Epithelial cell of prostate (primary cell): Measurements from ENCODE around the gene CLCN7.

Experiments
- DNase-seq: peaks from one replicate; pipeline ENCODE4 v3.0.0-alpha.2; 2011; ENCODE audit warnings: low read depth, low spot score
- H3K27ac ChIP-seq: fragments of 450-650 bp; 2 replicates; pipeline ENCODE4 v1.5.1; 2017; ENCODE audit warnings: mild to moderate bottlenecking

The CLCN7 gene, protein sequence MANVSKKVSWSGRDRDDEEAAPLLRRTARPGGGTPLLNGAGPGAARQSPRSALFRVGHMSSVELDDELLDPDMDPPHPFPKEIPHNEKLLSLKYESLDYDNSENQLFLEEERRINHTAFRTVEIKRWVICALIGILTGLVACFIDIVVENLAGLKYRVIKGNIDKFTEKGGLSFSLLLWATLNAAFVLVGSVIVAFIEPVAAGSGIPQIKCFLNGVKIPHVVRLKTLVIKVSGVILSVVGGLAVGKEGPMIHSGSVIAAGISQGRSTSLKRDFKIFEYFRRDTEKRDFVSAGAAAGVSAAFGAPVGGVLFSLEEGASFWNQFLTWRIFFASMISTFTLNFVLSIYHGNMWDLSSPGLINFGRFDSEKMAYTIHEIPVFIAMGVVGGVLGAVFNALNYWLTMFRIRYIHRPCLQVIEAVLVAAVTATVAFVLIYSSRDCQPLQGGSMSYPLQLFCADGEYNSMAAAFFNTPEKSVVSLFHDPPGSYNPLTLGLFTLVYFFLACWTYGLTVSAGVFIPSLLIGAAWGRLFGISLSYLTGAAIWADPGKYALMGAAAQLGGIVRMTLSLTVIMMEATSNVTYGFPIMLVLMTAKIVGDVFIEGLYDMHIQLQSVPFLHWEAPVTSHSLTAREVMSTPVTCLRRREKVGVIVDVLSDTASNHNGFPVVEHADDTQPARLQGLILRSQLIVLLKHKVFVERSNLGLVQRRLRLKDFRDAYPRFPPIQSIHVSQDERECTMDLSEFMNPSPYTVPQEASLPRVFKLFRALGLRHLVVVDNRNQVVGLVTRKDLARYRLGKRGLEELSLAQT

DNA sequence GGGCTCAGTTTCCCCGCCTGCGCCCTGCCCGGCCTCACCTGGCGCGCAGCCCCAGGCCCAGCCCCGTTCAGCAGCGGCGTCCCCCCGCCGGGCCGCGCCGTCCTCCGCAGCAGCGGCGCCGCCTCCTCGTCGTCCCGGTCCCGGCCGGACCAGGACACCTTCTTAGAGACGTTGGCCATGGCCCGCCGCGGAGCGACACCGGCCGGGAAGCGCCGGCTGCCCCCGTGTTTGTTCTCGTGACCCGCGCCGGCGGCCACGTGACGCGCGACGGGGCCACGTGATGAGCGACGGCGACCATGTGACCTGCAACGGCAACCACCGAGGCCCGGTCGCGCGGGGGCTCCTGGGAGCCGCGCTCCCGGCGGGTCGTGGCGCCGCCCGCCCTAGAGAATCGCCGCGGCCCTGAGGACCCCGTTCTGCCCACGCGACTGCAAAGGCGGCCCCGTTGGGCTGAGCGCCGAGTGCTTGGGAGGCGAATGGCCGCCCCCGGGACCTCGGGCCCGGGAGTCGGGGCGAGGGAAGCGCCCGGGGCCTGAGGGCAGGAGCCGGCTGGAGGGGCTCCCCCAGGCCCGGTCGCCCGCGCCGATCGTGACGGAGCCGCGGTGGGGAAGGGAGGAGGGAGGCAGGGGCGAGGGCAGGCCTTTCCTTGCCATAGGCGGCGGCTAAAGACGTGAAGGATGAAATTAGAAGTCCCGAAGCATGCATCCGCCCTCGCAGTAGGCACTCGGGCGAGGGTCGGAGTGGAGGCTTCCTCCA is at the start of gene CLCN7:
Gene CLCN7, minus strand, starts transcription at position 233 of the 756 bp plus-strand sequence. Its CDS starts 54 bp downstream, at position 179.
- peak; percentile 31 for DNase-seq

DNA sequence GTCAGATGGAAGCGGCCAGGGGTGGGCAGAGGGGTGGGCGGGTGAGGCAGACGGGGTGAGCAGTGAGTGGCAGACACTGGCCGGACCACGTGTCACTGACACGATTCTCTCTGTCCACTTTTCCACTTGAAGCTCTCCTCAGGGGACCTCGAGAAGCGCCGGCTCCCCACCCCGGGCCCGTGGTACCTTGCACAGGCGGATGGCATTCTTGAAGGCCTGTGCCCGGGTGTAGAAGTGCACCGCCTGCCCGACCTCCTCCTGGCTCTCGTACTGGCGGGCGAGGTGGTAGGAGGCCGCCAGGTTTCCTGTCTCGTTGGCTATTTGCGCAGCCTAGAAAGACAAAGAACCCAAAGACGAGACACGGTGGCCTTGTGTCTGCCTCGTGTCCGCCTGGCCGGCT is 49.5 kb upstream of the CLCN7 start:
- DNase-seq, result no peak
- H3K27ac ChIP-seq, result no peak overlapping the region

More for the DNA sequence above, at the start of gene CLCN7:
- peak within 1 kb of the TSS; percentile 52 for H3K27ac ChIP-seq

DNA sequence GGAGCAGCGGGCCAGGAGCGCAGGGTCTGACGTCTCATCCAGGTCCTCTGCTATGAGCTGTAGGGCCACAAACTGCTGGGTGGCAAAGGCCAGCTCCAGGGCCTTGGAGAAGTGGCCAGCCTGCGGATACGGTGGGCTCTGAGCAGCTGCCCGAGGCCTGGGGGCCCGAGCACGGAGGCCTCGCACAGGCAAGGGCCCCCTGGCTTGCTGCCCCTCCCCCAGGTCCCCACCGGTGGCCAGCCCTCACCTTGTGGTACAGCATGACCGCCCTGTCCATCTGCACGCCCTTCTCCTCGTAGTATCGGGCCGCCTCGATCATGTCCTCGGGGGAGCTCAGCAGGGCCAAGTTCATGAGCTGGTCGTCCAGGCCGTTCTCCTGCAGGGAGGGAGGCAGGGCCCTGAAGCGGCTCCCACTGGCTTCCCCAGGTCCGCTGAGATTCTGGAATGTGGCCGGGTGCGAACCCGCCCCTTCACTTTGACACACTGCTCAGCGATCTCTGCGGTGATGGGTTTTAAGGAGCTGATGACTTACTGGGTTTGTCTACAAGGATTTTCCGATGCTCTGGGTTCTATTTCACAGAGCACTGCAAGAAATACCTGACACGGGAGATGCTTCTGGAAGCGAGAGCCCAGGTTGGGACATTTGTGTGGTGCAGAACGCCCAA is 48.9 kb upstream of the CLCN7 start:
- no peak for DNase-seq
- no peak overlapping the region for H3K27ac ChIP-seq

DNA sequence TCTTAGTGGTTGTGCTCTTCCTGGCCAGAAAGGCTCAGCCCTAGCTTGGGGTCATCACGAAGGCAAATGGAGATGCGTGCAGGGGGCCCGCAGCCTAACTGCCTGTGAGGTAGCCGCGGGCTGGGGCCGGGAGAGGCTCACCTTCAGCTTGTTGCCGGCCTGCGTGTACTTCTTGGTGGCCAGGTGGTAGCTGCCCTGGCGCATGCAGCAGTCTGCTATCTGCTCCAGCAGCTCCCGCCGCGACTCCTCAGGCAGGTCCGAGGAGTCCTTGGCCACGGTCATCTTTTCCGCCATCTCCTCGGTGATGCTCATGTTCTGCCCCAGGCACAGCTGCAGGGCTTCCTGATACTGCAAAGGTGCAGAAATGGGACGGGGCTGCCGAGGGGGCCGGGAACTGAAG is 45.6 kb upstream of the CLCN7 start:
- H3K27ac ChIP-seq, result no peak overlapping the region
- DNase-seq, result no peak

DNA sequence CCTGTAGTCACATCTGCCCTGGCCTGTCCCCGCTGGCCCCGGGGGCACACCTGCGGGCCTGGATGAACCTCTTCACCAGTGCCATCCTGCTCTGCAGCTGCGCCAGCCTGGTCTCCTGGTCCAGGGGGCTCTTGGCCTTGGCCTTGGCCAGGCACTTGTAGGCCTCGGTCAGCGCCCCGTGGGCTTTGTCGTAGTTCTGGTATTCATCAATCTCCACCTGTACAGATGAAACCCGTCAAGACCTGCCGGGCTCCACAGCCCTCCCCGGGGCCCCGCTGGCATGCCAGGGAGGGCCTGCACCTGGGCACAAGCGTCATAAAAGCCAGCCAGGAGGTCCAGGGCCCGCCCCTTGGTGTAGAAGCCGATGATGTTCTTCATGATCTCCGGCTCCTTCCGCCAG is 45.0 kb upstream of the CLCN7 start:
- no peak overlapping the region for H3K27ac ChIP-seq
- DNase-seq, result no peak

DNA sequence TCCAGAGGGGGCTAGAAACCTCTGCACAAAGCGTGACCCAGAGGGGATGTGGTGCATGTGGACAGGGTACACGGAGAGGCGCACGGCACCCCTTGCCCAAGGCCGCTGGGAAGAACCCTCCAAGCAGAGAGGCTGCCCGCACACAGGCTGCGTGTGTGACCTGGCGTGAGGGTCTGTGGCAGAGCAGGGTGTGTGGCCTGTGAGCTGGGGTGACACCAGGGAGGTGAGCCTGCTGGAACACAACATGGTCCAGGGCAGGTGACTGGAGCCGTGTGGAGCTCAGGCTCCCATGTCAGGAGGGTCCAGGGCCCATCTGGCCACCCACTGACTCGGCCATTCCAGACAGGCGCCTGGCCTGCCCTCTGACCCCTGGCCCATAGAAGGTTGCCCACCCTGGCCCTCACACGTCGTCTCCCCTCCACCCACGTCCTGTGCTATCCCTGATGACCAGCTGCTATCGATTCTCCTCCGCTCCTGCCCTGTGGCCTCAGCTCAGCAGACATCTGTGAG is 43.9 kb upstream of the CLCN7 start:
- H3K27ac ChIP-seq, result no peak overlapping the region
- DNase-seq, result no peak

DNA sequence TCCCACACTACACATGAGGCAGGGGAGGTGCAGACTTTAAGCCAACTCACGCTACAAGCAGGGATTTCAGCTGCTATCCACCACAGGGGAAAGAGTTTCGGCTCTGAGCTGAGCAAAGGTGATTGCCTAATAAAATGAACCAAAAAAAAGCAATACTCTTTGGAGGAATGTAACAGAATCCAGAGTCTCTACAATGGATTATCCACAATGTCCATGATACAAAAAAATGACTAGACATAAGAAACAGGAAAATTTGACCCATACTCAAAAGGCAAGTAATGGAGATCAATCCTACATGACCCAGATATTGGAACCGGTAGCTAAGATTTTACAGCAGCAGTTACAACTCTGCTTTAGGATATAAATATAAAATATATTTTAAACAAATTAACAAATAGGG is 39.7 kb upstream of the CLCN7 start:
- DNase-seq, result no peak
- H3K27ac ChIP-seq, result no peak overlapping the region

DNA sequence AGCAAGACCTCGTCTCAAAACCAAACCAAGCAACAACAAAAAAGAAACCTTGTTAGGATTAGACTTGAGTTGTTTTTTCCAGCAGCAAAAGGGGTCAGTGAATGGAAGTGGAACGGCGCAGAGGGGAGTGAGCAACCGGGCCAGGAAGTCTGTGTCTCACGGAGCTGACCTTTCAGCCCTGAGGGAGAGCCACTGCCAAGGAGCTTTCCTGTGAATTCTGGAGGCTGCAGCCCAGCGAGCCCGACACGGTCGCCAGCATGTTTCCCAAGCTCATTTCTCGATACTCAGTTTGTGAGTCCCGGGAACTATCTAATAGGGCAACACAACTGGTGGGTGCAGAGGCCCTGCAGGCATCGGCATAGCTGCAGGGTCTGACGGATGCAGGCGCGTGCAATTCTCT is 37.9 kb upstream of the CLCN7 start:
- H3K27ac ChIP-seq, result no peak overlapping the region

DNA sequence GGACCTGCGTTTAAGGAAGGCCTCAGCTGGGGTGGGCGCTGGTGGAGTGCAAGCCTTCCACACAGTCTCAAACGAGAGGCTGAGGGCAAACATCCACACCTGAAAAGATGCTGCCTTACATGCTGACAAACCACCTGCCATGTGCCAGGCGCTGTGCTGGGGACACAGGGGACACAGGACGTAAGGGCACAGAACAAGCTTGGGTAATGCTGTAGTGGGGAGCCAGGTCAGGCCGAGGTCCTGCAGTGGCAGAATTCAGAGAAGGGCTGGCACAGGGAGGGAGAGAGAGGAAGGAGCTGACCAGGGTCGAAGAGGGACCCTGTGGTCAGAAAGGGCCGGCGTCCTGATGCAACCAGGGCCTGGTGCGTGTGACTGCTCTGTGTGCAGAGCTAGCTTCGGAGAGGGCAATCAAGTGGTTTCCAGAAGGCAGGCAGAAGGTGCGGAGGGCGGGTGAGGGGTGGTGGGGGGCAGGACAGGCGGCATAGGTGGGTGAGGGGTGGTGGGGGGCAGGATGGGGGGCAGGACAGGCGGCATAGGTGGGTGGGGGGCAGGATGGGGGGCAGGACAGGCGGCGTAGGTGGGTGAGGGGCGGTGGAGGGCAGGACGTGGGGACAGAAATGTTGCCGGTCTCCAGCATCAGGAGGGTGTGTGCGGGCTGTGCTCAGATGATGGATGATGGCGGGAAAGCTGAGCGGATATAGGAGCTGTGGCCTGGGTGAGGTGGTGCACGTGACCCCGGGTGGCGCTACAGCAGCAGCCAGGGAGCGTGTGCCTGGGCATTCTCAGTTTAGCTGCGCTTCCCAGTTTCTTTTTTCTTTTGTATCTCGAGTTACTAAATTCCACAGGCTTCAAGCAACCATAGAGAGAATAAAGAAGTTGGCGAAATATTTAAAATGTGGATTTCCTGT is 37.1 kb upstream of the CLCN7 start:
- no peak overlapping the region for H3K27ac ChIP-seq
- DNase-seq, result no peak

More for the DNA sequence above, 37.9 kb upstream of the CLCN7 start:
- DNase-seq, result no peak

DNA sequence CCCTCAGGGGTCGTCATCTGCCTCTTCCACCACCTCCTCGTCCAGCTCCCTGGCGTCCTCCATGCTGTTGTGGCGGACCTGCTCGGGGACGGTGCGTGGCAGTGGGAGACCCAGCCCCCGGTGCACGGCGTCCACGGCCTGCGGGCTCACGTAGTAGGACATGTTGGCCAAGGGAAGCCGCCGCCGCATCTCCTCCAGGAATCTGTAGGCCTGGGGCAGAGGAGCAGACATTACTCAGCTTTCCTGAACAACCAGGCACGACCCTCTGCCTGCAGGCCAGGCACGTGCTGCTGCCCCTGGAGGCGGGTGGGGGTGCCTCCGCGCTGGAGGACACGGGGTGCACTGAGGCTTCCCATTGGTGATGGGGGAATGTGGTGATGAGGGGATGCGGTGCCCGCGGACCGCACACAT is 36.1 kb upstream of the CLCN7 start:
- no peak for DNase-seq
- H3K27ac ChIP-seq, result no peak overlapping the region

DNA sequence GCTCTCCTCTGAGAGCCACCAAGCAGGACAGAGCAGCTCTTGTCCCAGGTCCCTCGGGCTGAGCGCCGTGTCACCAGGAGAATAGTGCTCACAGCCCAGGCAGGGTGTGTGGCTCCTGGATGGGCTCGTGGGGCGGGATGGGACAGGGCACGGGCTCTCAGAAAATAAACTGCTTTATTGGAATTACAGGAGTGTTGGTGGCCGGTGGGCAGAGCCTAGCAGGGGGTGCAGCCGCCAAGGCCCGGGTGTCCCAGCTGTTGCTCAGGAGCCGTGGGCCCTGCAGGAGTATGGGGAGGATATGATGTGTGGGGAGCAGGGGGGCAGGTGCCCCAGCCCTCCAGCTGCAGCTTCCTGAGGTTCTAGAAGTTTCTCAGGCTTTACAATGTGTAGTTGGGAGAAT is 35.4 kb upstream of the CLCN7 start:
- no peak overlapping the region for H3K27ac ChIP-seq
- DNase-seq, result no peak

DNA sequence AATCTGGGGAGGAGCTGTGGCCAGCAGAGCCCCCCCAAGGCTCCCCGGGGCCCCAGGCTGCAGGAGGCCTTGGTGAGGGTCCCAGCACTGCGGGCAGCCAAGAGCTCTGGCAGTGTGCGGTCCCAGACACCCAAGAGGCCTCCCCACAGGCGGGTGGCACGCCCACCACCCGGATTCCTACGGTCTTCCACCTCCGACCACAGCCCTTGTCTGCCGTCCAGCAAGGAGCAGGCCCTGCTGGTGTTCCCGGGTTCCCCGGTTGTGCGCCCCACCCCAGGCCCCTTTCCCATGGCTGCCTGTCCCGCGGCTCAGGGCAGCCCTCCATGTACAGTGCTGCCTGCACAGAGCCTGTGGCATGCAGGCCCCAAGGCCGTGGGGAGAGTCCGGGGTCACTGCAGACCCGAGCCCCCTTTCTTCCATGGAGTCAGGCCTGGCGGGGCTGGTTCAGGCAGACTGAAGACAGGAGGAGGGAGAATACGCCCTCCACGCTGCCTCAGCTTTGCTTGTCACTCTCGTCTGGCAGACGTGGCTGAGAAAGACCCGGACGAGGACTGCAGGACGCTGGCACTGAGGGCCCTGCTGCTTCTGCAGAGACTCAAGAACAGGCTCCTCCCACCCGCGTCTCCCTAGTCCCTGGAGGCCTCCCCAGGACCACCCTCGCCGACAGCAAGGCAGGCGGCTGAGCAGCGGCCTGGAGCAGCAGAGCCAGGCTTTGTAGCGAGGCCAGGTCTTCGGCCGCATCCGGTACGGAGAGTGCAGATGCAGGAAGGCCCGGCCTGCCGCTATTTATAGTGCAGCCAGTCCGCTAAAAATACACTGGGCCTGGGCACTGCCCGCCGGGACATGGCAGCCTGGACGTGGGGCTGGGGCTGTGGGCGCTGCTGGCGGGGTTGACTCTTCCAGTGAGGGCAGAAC is 34.7 kb upstream of the CLCN7 start:
- DNase-seq, result no peak
- H3K27ac ChIP-seq, result no peak overlapping the region

DNA sequence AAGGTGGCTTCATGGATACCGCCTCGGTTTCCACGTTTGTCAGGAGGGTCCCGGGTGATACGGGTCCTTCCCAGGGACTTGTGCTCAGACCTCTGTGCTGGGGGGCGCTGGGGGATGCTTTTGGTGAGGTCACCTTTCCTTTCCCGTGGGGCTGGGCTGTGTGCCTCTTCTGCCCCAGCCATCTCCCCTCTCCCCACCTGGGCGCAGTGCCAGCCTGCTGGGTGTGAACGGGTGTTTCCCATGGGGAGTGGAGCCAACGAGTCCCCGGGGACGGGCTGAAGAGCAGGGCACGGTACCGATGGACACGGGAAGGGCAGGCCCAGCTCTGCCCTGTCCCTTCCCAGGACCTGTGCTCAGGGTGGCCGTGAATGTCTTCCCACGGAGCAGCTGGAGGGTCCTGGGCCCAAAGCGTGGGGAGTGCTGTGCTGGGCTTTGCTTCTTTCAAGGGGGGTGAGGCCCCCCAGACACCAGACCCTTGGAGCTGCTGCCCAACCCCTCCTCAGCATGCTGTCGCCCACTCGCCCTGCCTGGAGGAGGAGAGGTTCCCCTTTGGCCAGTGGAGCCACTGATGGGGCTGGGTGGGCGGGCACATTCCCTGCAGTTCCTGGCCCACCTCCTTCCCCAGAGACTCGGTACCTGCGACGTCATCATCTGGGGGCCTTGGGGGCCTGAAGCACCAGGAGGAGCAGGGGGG is 33.8 kb upstream of the CLCN7 start:
- H3K27ac ChIP-seq, result no peak overlapping the region

DNA sequence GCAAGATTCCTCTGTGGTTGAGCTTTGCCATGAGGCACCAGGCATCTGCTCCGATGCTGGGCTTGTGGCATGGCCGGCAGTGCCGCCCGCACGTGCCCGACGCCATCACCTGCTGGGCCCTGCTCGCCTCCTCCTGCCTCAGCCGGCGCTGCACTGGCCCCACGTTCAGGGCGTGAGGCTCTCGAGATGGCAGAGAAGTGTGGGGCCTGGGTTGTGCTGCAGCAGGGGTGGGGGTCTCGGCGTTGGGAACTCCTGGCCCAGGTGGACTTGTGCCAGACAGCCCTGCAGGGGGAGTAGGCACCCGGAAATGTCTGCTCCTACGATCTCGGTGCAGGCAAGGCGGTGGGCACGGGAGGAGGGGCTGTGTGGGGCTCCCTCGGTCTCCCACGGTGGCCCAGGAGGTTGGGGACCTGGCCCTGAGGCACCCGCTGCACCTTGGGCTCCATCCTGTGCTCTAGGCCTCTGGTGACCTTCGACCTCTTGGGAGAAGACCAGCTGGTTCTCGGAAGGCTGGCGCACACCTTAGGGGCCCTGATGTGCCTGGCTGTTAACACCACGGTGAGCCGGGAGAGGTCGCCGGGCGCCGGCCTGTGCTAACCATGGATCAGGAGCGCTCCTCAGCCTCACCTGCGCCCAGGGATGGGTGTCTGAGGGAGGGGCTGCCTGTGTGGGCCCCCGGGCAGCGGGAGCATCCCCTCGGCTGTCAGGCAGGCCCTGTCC is 31.8 kb upstream of the CLCN7 start:
- no peak overlapping the region for H3K27ac ChIP-seq
- DNase-seq, result no peak

More for the DNA sequence above, 33.8 kb upstream of the CLCN7 start:
- no peak for DNase-seq

DNA sequence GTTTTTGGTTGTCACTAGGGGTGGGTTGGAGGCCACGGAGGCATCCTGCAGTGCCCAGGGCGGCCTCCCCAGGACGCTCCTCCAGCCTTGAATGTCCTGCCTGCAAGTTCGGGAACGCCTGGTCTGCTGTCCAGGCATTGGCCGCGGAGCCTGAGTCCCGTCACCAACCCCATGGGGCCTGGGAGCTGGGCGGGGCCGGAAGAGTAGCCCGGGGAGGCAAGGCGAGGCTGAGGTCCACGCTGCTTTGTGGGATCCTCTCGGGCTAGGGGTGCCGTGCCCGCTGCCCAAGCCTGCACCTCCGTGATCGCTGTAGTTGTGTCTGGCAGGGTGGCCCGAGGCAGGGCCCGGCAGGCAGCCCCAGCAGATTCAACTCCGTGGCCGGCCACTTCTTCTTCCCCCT is 31.1 kb upstream of the CLCN7 start:
- H3K27ac ChIP-seq, result no peak overlapping the region

DNA sequence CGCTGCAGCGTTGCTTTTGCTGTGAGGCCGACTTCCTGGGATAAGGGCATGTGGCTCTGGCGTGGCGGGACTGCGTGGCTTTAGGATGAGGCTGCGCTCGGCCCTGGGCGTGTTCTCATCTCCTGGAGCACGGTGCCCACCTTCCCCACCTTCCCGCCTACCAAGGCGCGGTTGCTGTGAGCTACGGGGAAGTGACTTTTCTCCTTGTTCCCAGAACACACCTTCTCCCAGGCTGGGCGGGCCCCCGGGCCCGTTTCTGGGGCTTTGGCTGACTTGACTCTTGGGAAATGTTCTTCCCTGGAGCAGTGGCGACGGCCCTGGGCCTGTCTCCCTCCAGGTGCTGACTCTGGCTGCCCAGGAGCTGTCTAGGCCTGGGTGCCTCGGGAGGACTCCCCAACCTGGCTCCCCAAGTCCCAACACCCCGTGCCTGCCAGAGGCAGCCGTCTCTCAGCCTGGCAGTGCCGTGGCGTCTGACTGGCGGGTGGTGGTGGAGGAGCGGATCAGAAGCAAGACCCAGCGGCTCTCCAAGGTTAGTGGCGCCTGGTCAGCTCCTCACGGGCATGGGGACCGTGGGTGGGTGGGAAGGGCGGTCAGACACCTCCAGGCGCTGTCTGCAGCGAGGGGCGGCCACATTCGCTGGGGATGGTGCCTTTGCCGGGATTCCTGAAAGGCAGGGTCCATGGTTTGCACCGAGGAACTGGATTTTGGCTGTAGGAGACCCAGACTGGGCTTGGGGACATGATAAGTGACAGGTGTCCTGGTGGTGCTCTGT is 30.4 kb upstream of the CLCN7 start:
- H3K27ac ChIP-seq, result no peak overlapping the region
- DNase-seq, result no peak

More for the DNA sequence above, 31.1 kb upstream of the CLCN7 start:
- no peak for DNase-seq
